HG02885 (cell line): ENCODE measurements around the gene CCDC107.

Experiments used
- ATAC-seq: cut with Tn5 transposase; IDR thresholded peaks from one replicate; pipeline ENCODE4 v1.9.1; 2021; ENCODE audit warnings: mild to moderate bottlenecking; ENCODE audit not compliant: unreplicated experiment, poor library complexity

CCDC107 gene

GRCh38 chr9:35697486-35697885, 39.4 kb downstream of the CCDC107 start:
- ATAC-seq, result no peak

GRCh38 chr9:35698231-35698630, 40.1 kb downstream of the CCDC107 start:
- ATAC-seq, result no peak

GRCh38 chr9:35700031-35700430, 41.9 kb downstream of the CCDC107 start:
- no peak for ATAC-seq

GRCh38 chr9:35700942-35701341, 42.9 kb downstream of the CCDC107 start:
- no peak for ATAC-seq

GRCh38 chr9:35702696-35703095, 44.6 kb downstream of the CCDC107 start:
- no peak for ATAC-seq

GRCh38 chr9:35703906-35704672, 46.0 kb downstream of the CCDC107 start:
- no peak for ATAC-seq

- ATAC-seq, result no peak
Observed at GRCh38 chr9:35705372-35705771, 47.3 kb downstream of the CCDC107 start.

- no peak for ATAC-seq
Observed at GRCh38 chr9:35705836-35706430, 47.8 kb downstream of the CCDC107 start.

- ATAC-seq, result no peak
Observed at GRCh38 chr9:35706951-35707350, 48.9 kb downstream of the CCDC107 start.

- ATAC-seq, result no peak
Observed at GRCh38 chr9:35708146-35708545, 50.1 kb downstream of the CCDC107 start.

GRCh38 chr9:35710818-35711500, 52.9 kb downstream of the CCDC107 start:
- ATAC-seq, result no peak
